HepG2 (cell line): ENCODE data around the gene OR2K2. TPM values are rescaled to one million over a fixed set of nuclear protein-coding genes. Genes with fewer than 3 reads are reported as not detected.

ENCODE experiments used
- CCDC6 ChIP-seq: sonication (generic); formaldehyde crosslinking; IDR thresholded peaks from 2 replicates; pipeline ENCODE4 v1.8.1; 2022; ENCODE audit warnings: mild to moderate bottlenecking, missing genetic modification reagents, moderate library complexity
- GABPA ChIP-seq, 2 experiments: IDR thresholded peaks; 2 replicates each; pipeline ENCODE4 v1.6.1; 2011 to 2016; ENCODE audit warnings: low read depth in 2 of 2, low read length in 1 of 2, missing biosample characterization in 1 of 2, missing genetic modification characterization in 1 of 2
- HDAC6 ChIP-seq: fragments of 200-600 bp; sonication (generic); IDR thresholded peaks from 2 replicates; pipeline ENCODE4 v1.7.0; 2017; ENCODE audit warnings: mild to moderate bottlenecking, antibody characterized with exemption, low read length, low read depth
- LCORL ChIP-seq, 2 experiments: fragments of 450-650 bp in 1 of 2; sonication (generic) in 1 of 2; formaldehyde crosslinking in 1 of 2; IDR thresholded peaks; 2 replicates each; pipeline versions ENCODE4 v1.5.0 to v1.6.1; 2017 to 2020; ENCODE audit warnings: antibody characterized with exemption in 1 of 2, missing genetic modification reagents in 1 of 2
- MAFK ChIP-seq, 2 experiments: IDR thresholded peaks in 1 of 2; conservative IDR thresholded peaks in 1 of 2; 2 replicates each; pipeline ENCODE4 v1.6.1; 2011; ENCODE audit warnings: improper control_type of control experiment in 2 of 2, low read length in 2 of 2
- MXI1 ChIP-seq: IDR thresholded peaks from 3 replicates; pipeline ENCODE4 v1.6.1; 2012; ENCODE audit warnings: low read depth, low read length, inconsistent platforms, borderline replicate concordance
- NAIF1 ChIP-seq: sonication (generic); formaldehyde crosslinking; IDR thresholded peaks from 2 replicates; pipeline ENCODE4 v1.5.0; 2020; ENCODE audit warnings: mild to moderate bottlenecking, missing genetic modification reagents, borderline replicate concordance
- POLR2AphosphoS2 ChIP-seq: IDR thresholded peaks from 2 replicates; pipeline ENCODE4 v1.6.1; 2011; ENCODE audit warnings: low read depth, low read length, improper control_type of control experiment
- SOX13 ChIP-seq, 3 experiments: fragments of 450-650 bp in 1 of 3; sonication (generic) in 1 of 3; formaldehyde crosslinking in 1 of 3; IDR thresholded peaks in 2 of 3; conservative IDR thresholded peaks in 1 of 3; 2 replicates each; pipeline versions ENCODE4 v1.5.0 to v1.6.1; 2016 to 2020; ENCODE audit warnings: antibody characterized with exemption in 1 of 3, mild to moderate bottlenecking in 1 of 3, missing compliant biosample characterization in 1 of 3, missing genetic modification reagents in 1 of 3, moderate library complexity in 1 of 3
- TOE1 ChIP-seq: sonication (generic); formaldehyde crosslinking; IDR thresholded peaks from 2 replicates; pipeline ENCODE4 v1.4.0; 2020; ENCODE audit warnings: mild to moderate bottlenecking, missing genetic modification reagents
- ZNF263 ChIP-seq: sonication (generic); formaldehyde crosslinking; IDR thresholded peaks from 2 replicates; pipeline ENCODE4 v1.4.0; 2020; ENCODE audit warnings: missing genetic modification reagents
- ZNF816 ChIP-seq: sonication (generic); formaldehyde crosslinking; IDR thresholded peaks from 2 replicates; pipeline ENCODE4 v1.8.0; 2022; ENCODE audit warnings: missing genetic modification reagents, mild to moderate bottlenecking, borderline replicate concordance
- ZNF879 ChIP-seq: sonication (generic); formaldehyde crosslinking; IDR thresholded peaks from 2 replicates; pipeline ENCODE4 v1.8.1; 2023; ENCODE audit warnings: missing genetic modification reagents
- polyA plus RNA-seq, 8 experiments: library from polyadenylated mRNA; depleted of rRNA in 3 of 8; stranded (reverse) in 7 of 8; unstranded in 1 of 8; fragments of >200 nt; fragmentation: Illumina TruSeq in 4 of 8; extraction: Trizol in 4 of 8; gene quantifications; 2 replicates each; pipeline versions ENCODE4 v1.2.1 to v1.2.3, GENCODE V29; 2011 to 2016; ENCODE audit warnings: low read depth in 4 of 8, missing spikeins in 1 of 8, mixed read lengths in 1 of 8; ENCODE audit not compliant: insufficient read depth in 1 of 8
- total RNA-seq, 5 experiments: library from RNA; depleted of rRNA; stranded (reverse); fragments of >200 nt; fragmentation: Illumina TruSeq; extraction: Trizol; gene quantifications; 2 replicates each; pipeline ENCODE4 v1.2.3, GENCODE V29; 2016; ENCODE audit warnings: low read depth in 1 of 5
- TF ChIP-seq, protein P1 (sequence below): sonication (generic); formaldehyde crosslinking; IDR thresholded peaks from 2 replicates; pipeline ENCODE4 v1.5.0; 2020; ENCODE audit warnings: missing genetic modification reagents
- TF ChIP-seq, protein P2 (sequence below): sonication (generic); formaldehyde crosslinking; IDR thresholded peaks from 2 replicates; pipeline ENCODE4 v1.4.0; 2020; ENCODE audit warnings: missing genetic modification reagents, borderline replicate concordance
- TF ChIP-seq, protein P3 (sequence below): sonication (generic); formaldehyde crosslinking; IDR thresholded peaks from 2 replicates; pipeline ENCODE4 v1.4.0; 2020; ENCODE audit warnings: missing genetic modification reagents
- TF ChIP-seq, protein P4 (sequence below): sonication (generic); formaldehyde crosslinking; IDR thresholded peaks from 2 replicates; pipeline ENCODE4 v1.5.0; 2020; ENCODE audit warnings: missing genetic modification reagents

Gene OR2K2
- total and polyA plus RNA-seq, 2 of the 13 experiments (the other 11 are each of a cell fraction or from before 2014, with no cell fraction given): not detected

DNA sequence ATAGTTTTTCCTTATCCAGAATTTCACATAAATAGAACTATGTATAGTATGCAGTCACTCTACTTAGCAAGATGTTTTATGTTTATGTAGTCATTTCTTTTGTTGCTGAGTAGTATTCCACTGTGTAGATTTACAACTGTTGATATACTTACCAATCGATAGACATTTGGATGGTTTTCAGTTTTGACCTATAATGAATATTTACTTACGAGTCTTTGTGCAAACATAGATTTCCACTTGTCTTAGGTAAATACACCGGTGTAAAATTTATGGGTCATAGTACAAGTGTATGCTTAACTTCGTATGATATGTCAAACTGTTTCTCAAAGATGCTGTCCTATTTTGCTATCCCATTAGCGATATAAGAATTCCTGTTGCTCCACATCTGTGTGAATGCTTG is 19.7 kb upstream of the OR2K2 start (continued):
- TF ChIP-seq, protein P1, sequence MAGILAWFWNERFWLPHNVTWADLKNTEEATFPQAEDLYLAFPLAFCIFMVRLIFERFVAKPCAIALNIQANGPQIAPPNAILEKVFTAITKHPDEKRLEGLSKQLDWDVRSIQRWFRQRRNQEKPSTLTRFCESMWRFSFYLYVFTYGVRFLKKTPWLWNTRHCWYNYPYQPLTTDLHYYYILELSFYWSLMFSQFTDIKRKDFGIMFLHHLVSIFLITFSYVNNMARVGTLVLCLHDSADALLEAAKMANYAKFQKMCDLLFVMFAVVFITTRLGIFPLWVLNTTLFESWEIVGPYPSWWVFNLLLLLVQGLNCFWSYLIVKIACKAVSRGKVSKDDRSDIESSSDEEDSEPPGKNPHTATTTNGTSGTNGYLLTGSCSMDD (CRISPR knock-in tag): no peak
- TF ChIP-seq ZNF879 (CRISPR knock-in tag): no peak
- TF ChIP-seq, protein P2, sequence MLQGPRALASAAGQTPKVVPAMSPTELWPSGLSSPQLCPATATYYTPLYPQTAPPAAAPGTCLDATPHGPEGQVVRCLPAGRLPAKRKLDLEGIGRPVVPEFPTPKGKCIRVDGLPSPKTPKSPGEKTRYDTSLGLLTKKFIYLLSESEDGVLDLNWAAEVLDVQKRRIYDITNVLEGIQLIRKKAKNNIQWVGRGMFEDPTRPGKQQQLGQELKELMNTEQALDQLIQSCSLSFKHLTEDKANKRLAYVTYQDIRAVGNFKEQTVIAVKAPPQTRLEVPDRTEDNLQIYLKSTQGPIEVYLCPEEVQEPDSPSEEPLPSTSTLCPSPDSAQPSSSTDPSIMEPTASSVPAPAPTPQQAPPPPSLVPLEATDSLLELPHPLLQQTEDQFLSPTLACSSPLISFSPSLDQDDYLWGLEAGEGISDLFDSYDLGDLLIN (CRISPR knock-in tag): no peak
- no peak for TF ChIP-seq MXI1
- no peak for TF ChIP-seq LCORL (IDR thresholded peaks at IDR 0.05)
- 0 out of 2 replicates have a peak, but pooled peaks have one; percentile 60 for TF ChIP-seq LCORL (CRISPR knock-in tag; IDR thresholded peaks at IDR 0.05)
- TF ChIP-seq POLR2AphosphoS2: no peak
- TF ChIP-seq MAFK (conservative IDR thresholded peaks at IDR 0.05 in 1 of 2, IDR thresholded peaks at IDR 0.05 in 1 of 2; ENCODE audit: low read length in 2 of 2): peak; percentile 38 to 46; a peak in 3 of 4 replicates
- TF ChIP-seq, protein P3, sequence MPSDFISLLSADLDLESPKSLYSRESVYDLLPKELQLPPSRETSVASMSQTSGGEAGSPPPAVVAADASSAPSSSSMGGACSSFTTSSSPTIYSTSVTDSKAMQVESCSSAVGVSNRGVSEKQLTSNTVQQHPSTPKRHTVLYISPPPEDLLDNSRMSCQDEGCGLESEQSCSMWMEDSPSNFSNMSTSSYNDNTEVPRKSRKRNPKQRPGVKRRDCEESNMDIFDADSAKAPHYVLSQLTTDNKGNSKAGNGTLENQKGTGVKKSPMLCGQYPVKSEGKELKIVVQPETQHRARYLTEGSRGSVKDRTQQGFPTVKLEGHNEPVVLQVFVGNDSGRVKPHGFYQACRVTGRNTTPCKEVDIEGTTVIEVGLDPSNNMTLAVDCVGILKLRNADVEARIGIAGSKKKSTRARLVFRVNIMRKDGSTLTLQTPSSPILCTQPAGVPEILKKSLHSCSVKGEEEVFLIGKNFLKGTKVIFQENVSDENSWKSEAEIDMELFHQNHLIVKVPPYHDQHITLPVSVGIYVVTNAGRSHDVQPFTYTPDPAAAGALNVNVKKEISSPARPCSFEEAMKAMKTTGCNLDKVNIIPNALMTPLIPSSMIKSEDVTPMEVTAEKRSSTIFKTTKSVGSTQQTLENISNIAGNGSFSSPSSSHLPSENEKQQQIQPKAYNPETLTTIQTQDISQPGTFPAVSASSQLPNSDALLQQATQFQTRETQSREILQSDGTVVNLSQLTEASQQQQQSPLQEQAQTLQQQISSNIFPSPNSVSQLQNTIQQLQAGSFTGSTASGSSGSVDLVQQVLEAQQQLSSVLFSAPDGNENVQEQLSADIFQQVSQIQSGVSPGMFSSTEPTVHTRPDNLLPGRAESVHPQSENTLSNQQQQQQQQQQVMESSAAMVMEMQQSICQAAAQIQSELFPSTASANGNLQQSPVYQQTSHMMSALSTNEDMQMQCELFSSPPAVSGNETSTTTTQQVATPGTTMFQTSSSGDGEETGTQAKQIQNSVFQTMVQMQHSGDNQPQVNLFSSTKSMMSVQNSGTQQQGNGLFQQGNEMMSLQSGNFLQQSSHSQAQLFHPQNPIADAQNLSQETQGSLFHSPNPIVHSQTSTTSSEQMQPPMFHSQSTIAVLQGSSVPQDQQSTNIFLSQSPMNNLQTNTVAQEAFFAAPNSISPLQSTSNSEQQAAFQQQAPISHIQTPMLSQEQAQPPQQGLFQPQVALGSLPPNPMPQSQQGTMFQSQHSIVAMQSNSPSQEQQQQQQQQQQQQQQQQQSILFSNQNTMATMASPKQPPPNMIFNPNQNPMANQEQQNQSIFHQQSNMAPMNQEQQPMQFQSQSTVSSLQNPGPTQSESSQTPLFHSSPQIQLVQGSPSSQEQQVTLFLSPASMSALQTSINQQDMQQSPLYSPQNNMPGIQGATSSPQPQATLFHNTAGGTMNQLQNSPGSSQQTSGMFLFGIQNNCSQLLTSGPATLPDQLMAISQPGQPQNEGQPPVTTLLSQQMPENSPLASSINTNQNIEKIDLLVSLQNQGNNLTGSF (CRISPR knock-in tag): no peak
- no peak for TF ChIP-seq NAIF1 (CRISPR knock-in tag)
- no peak for TF ChIP-seq GABPA (IDR thresholded peaks at IDR 0.05; ENCODE audit: low read depth, low read length)
- peak; percentile 36; the same call in 1 of the 2 replicates for TF ChIP-seq GABPA (CRISPR knock-in tag; IDR thresholded peaks at IDR 0.05; ENCODE audit: low read depth)
- no peak for TF ChIP-seq SOX13 (IDR thresholded peaks at IDR 0.05)
- peak in 1 of 2 experiments; percentile 92; a peak in 2 of 4 replicates for TF ChIP-seq SOX13 (CRISPR knock-in tag; conservative IDR thresholded peaks at IDR 0.05 in 1 of 2, IDR thresholded peaks at IDR 0.05 in 1 of 2)
- 0 out of 2 replicates have a peak, but pooled peaks have one; percentile 37 for TF ChIP-seq TOE1 (CRISPR knock-in tag)
- TF ChIP-seq HDAC6: no peak
- TF ChIP-seq CCDC6 (CRISPR knock-in tag): 0 out of 2 replicates have a peak, but pooled peaks have one; percentile 26
- no peak for TF ChIP-seq ZNF816 (CRISPR knock-in tag)
- TF ChIP-seq, protein P4, sequence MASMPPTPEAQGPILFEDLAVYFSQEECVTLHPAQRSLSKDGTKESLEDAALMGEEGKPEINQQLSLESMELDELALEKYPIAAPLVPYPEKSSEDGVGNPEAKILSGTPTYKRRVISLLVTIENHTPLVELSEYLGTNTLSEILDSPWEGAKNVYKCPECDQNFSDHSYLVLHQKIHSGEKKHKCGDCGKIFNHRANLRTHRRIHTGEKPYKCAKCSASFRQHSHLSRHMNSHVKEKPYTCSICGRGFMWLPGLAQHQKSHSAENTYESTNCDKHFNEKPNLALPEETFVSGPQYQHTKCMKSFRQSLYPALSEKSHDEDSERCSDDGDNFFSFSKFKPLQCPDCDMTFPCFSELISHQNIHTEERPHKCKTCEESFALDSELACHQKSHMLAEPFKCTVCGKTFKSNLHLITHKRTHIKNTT (CRISPR knock-in tag): no peak
- TF ChIP-seq ZNF263 (CRISPR knock-in tag): no peak
